A673 (cell line): ENCODE data around the gene CD244.

Experiments
- EZH2 ChIP-seq: fragments of 200-600 bp; sonication (generic); IDR thresholded peaks from 2 replicates; pipeline ENCODE4 v1.6.1; 2017; ENCODE audit warnings: borderline replicate concordance, low read depth, mild to moderate bottlenecking, mixed read lengths, antibody characterized with exemption, low read length; ENCODE audit not compliant: poor library complexity, severe bottlenecking
- TF ChIP-seq, protein P1 (sequence below): fragments of 300-800, 200-600 bp; sonication (generic); conservative IDR thresholded peaks from 2 replicates; pipeline ENCODE4 v1.5.1; 2017; ENCODE audit warnings: low read depth, mild to moderate bottlenecking, antibody characterized with exemption, low read length, moderate library complexity, mixed read lengths

GRCh38 chr1:160827418-160827817, 35.3 kb downstream of the CD244 start:
- TF ChIP-seq, protein P1, sequence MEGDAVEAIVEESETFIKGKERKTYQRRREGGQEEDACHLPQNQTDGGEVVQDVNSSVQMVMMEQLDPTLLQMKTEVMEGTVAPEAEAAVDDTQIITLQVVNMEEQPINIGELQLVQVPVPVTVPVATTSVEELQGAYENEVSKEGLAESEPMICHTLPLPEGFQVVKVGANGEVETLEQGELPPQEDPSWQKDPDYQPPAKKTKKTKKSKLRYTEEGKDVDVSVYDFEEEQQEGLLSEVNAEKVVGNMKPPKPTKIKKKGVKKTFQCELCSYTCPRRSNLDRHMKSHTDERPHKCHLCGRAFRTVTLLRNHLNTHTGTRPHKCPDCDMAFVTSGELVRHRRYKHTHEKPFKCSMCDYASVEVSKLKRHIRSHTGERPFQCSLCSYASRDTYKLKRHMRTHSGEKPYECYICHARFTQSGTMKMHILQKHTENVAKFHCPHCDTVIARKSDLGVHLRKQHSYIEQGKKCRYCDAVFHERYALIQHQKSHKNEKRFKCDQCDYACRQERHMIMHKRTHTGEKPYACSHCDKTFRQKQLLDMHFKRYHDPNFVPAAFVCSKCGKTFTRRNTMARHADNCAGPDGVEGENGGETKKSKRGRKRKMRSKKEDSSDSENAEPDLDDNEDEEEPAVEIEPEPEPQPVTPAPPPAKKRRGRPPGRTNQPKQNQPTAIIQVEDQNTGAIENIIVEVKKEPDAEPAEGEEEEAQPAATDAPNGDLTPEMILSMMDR, result no peak
- TF ChIP-seq EZH2, result no peak
